Measurements from ENCODE around the gene PSMF1. TPM values are rescaled to one million over a fixed set of nuclear protein-coding genes. Genes with fewer than 3 reads are reported as not detected.

Gene PSMF1
- total RNA-seq (100 to 1,000 TPM in 1 of 2 donors, 10 to 100 TPM in 1; 97.6 to 114 TPM), total RNA-seq (46.8 to 77.1 reads per million in 2 donors)

GRCh38 chr20:1118336-1119127, at the start of gene PSMF1:
Gene PSMF1, plus strand, starts transcription at chr20:1118602. Its CDS starts 172 bp downstream, at chr20:1118774.
- Mint-ChIP-seq H3K4me3 (peak within 1 kb of the TSS; percentile 96), H3K27ac (peak within 1 kb of the TSS; percentile 95), H3K36me3 (ENCODE audit: low read depth) (peaks cover 21% of the 10 kb centered on the region), H3K27me3 (no peaks in the 10 kb centered on the region), H3K4me1 (peaks cover 39% of the 10 kb centered on the region)
- DNase-seq: peak; percentile 92 to 96 (median 95)
- ATAC-seq: peak; percentile 95
- H3K9me3 ChIP-seq (ENCODE audit: control insufficient read depth, low read length, poor library complexity, severe bottlenecking): no peaks in the 10 kb centered on the region

GRCh38 chr20:1072258-1072657, 46.1 kb upstream of the PSMF1 start:
- no peaks in the 10 kb centered on the region for H3K9me3 ChIP-seq (ENCODE audit: control insufficient read depth, low read length, poor library complexity, severe bottlenecking)
- no peak overlapping the region for H3K4me3 Mint-ChIP-seq
- peaks cover 4% of the 10 kb centered on the region for H3K36me3 Mint-ChIP-seq (ENCODE audit: low read depth)
- H3K4me1 Mint-ChIP-seq: peaks cover 2% of the 10 kb centered on the region
- H3K27ac Mint-ChIP-seq: no peak overlapping the region
- no peak for ATAC-seq
- H3K27me3 Mint-ChIP-seq: no peaks in the 10 kb centered on the region
- DNase-seq: no peak

GRCh38 chr20:1075616-1076015, 42.8 kb upstream of the PSMF1 start:
- H3K4me3 Mint-ChIP-seq: no peak overlapping the region
- ATAC-seq (peak; percentile 50), DNase-seq (no peak)
- peaks cover 4% of the 10 kb centered on the region for H3K36me3 Mint-ChIP-seq (ENCODE audit: low read depth)
- H3K9me3 ChIP-seq (ENCODE audit: control insufficient read depth, low read length, poor library complexity, severe bottlenecking): no peaks in the 10 kb centered on the region
- H3K27ac Mint-ChIP-seq: no peak overlapping the region
- no peaks in the 10 kb centered on the region for H3K27me3 Mint-ChIP-seq
- H3K4me1 Mint-ChIP-seq: peaks cover 2% of the 10 kb centered on the region

- H3K9me3 ChIP-seq (ENCODE audit: control insufficient read depth, low read length, poor library complexity, severe bottlenecking): peaks cover 4% of the 10 kb centered on the region
- no peak for DNase-seq
- Mint-ChIP-seq H3K36me3 (ENCODE audit: low read depth) (peaks cover 2% of the 10 kb centered on the region), H3K4me3 (no peak overlapping the region), H3K4me1 (no peaks in the 10 kb centered on the region), H3K27me3 (no peaks in the 10 kb centered on the region), H3K27ac (no peak overlapping the region)
- ATAC-seq: no peak
Measured at GRCh38 chr20:1081891-1082290, 36.5 kb upstream of the PSMF1 start.

- H3K9me3 ChIP-seq (ENCODE audit: control insufficient read depth, low read length, poor library complexity, severe bottlenecking): peaks cover 4% of the 10 kb centered on the region
- no peak for ATAC-seq
- H3K4me3 Mint-ChIP-seq: no peak overlapping the region
- DNase-seq: no peak
- H3K4me1 Mint-ChIP-seq: no peaks in the 10 kb centered on the region
- no peaks in the 10 kb centered on the region for H3K36me3 Mint-ChIP-seq (ENCODE audit: low read depth)
- no peak overlapping the region for H3K27ac Mint-ChIP-seq
- no peaks in the 10 kb centered on the region for H3K27me3 Mint-ChIP-seq
Measured at GRCh38 chr20:1083431-1084080, 34.8 kb upstream of the PSMF1 start.

GRCh38 chr20:1085492-1086276, 32.7 kb upstream of the PSMF1 start:
- Mint-ChIP-seq H3K4me3 (no peak overlapping the region), H3K27me3 (no peaks in the 10 kb centered on the region), H3K36me3 (ENCODE audit: low read depth) (no peaks in the 10 kb centered on the region), H3K4me1 (no peaks in the 10 kb centered on the region), H3K27ac (no peak overlapping the region)
- peaks cover 4% of the 10 kb centered on the region for H3K9me3 ChIP-seq (ENCODE audit: control insufficient read depth, low read length, poor library complexity, severe bottlenecking)
- ATAC-seq (no peak), DNase-seq (no peak)

- Mint-ChIP-seq H3K27ac (no peak overlapping the region), H3K4me3 (no peak overlapping the region)
- no peak for ATAC-seq
Measured at GRCh38 chr20:1086277-1087213, 31.9 kb upstream of the PSMF1 start.

GRCh38 chr20:1087311-1087905, 31.0 kb upstream of the PSMF1 start:
- ATAC-seq: no peak
- H3K4me1 Mint-ChIP-seq: no peaks in the 10 kb centered on the region
- no peak overlapping the region for H3K4me3 Mint-ChIP-seq
- no peaks in the 10 kb centered on the region for H3K27me3 Mint-ChIP-seq
- peaks cover under 1% of the 10 kb centered on the region for H3K36me3 Mint-ChIP-seq (ENCODE audit: low read depth)
- H3K9me3 ChIP-seq (ENCODE audit: control insufficient read depth, low read length, poor library complexity, severe bottlenecking): peaks cover 4% of the 10 kb centered on the region
- DNase-seq: no peak
- H3K27ac Mint-ChIP-seq: no peak overlapping the region

More at GRCh38 chr20:1086277-1087213, 31.9 kb upstream of the PSMF1 start:
- no peaks in the 10 kb centered on the region for H3K27me3 Mint-ChIP-seq
- H3K4me1 Mint-ChIP-seq: no peaks in the 10 kb centered on the region
- no peak for DNase-seq
- peaks cover 4% of the 10 kb centered on the region for H3K9me3 ChIP-seq (ENCODE audit: control insufficient read depth, low read length, poor library complexity, severe bottlenecking)
- no peaks in the 10 kb centered on the region for H3K36me3 Mint-ChIP-seq (ENCODE audit: low read depth)

GRCh38 chr20:1094751-1095150, 23.7 kb upstream of the PSMF1 start:
- Mint-ChIP-seq H3K4me1 (no peaks in the 10 kb centered on the region), H3K4me3 (no peak overlapping the region), H3K27ac (no peak overlapping the region), H3K36me3 (ENCODE audit: low read depth) (peaks cover 2% of the 10 kb centered on the region), H3K27me3 (no peaks in the 10 kb centered on the region)
- no peak for ATAC-seq
- no peak for DNase-seq
- H3K9me3 ChIP-seq (ENCODE audit: control insufficient read depth, low read length, poor library complexity, severe bottlenecking): no peaks in the 10 kb centered on the region

- Mint-ChIP-seq H3K36me3 (ENCODE audit: low read depth) (peaks cover 2% of the 10 kb centered on the region), H3K27ac (no peak overlapping the region), H3K4me3 (no peak overlapping the region), H3K27me3 (no peaks in the 10 kb centered on the region), H3K4me1 (no peaks in the 10 kb centered on the region)
- no peak for ATAC-seq
- DNase-seq: no peak
- peaks cover 4% of the 10 kb centered on the region for H3K9me3 ChIP-seq (ENCODE audit: control insufficient read depth, low read length, poor library complexity, severe bottlenecking)
Measured at GRCh38 chr20:1101533-1101932, 16.9 kb upstream of the PSMF1 start.

- DNase-seq: no peak
- H3K27me3 Mint-ChIP-seq: no peaks in the 10 kb centered on the region
- H3K4me3 Mint-ChIP-seq: no peak overlapping the region
- H3K27ac Mint-ChIP-seq: no peak overlapping the region
- peaks cover 4% of the 10 kb centered on the region for H3K9me3 ChIP-seq (ENCODE audit: control insufficient read depth, low read length, poor library complexity, severe bottlenecking)
- ATAC-seq: no peak
- peaks cover 2% of the 10 kb centered on the region for H3K36me3 Mint-ChIP-seq (ENCODE audit: low read depth)
- H3K4me1 Mint-ChIP-seq: no peaks in the 10 kb centered on the region
Measured at GRCh38 chr20:1102016-1102415, 16.4 kb upstream of the PSMF1 start.

- no peak overlapping the region for H3K27ac Mint-ChIP-seq
- peaks cover 4% of the 10 kb centered on the region for H3K4me1 Mint-ChIP-seq
- DNase-seq: no peak
- peaks cover 4% of the 10 kb centered on the region for H3K9me3 ChIP-seq (ENCODE audit: control insufficient read depth, low read length, poor library complexity, severe bottlenecking)
- no peak for ATAC-seq
- H3K27me3 Mint-ChIP-seq: peaks cover 4% of the 10 kb centered on the region
- peaks cover 2% of the 10 kb centered on the region for H3K36me3 Mint-ChIP-seq (ENCODE audit: low read depth)
- H3K4me3 Mint-ChIP-seq: no peak overlapping the region
Measured at GRCh38 chr20:1103751-1104150, 14.7 kb upstream of the PSMF1 start.

Data from T-helper 17 cell (primary cell).